ENCODE results near the gene BANP.
"Not testable (repeated sequence)": the region's sequence is repeated elsewhere in the genome, so short reads cannot be mapped to it uniquely, and the experiment has no call there.

The BANP gene, protein sequence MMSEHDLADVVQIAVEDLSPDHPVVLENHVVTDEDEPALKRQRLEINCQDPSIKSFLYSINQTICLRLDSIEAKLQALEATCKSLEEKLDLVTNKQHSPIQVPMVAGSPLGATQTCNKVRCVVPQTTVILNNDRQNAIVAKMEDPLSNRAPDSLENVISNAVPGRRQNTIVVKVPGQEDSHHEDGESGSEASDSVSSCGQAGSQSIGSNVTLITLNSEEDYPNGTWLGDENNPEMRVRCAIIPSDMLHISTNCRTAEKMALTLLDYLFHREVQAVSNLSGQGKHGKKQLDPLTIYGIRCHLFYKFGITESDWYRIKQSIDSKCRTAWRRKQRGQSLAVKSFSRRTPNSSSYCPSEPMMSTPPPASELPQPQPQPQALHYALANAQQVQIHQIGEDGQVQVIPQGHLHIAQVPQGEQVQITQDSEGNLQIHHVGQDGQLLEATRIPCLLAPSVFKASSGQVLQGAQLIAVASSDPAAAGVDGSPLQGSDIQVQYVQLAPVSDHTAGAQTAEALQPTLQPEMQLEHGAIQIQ

DNA sequence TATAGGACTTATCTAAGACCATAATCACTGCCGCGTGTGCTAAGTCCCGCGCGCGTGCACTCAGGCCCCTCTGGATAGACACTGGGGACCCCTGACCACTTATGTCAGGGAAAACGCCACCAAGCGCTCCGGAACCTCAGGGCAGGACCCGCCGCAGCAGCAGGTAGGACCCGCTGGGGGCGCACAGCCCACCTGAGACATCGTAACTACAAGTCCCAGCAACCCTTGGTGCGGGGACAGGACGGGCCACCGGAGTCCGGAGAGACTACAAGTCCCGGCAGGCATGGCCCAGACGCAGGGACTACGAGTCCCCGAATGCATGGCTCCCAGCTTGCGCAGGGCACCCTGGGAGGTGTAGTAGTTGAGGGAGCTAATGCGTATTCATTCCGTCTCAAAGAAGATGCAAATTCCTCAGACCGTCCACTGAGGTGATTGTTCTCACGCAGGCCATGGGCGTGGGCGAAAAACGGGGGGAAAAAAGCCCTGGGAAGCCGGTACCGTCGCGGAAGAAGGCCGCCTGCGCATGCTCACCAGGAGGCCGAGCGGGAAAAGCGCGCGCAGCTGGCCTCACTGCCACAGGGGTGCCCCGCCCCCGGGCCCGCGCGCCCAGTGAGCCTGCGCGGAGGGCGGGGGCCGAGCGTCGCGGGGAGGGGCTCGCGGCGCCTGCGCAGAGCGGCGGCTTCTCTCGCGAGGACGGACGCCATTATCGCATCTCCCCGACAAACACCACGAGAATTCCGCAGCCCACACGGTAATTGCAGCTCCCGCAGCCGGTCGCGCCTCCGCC is at the start of gene BANP:
TSS of gene BANP (plus strand) at position 670 of the 787 bp plus-strand sequence. CDS start 23,682 bp downstream, outside the sequence.
- Histone ChIP-seq H3K4me3 (ENCODE audit: severe bottlenecking) (peak within 1 kb of the TSS; percentile 50), H3K27me3 (ENCODE audit: insufficient read depth, poor library complexity, severe bottlenecking) (no peaks in the 10 kb centered on the region), H3K27ac (ENCODE audit: poor library complexity, severe bottlenecking) (peak within 1 kb of the TSS; percentile 81), H3K36me3 (ENCODE audit: low read depth) (peaks cover 30% of the 10 kb centered on the region), H3K9me3 (ENCODE audit: severe bottlenecking) (no peaks in the 10 kb centered on the region), H3K4me1 (ENCODE audit: insufficient read depth, poor library complexity, severe bottlenecking) (peaks cover 6% of the 10 kb centered on the region)
- DNase-seq (ENCODE audit: low spot score) (peak; percentile 100), ATAC-seq (ENCODE audit: low read depth) (peak; percentile 98)
- TF ChIP-seq, protein P1, sequence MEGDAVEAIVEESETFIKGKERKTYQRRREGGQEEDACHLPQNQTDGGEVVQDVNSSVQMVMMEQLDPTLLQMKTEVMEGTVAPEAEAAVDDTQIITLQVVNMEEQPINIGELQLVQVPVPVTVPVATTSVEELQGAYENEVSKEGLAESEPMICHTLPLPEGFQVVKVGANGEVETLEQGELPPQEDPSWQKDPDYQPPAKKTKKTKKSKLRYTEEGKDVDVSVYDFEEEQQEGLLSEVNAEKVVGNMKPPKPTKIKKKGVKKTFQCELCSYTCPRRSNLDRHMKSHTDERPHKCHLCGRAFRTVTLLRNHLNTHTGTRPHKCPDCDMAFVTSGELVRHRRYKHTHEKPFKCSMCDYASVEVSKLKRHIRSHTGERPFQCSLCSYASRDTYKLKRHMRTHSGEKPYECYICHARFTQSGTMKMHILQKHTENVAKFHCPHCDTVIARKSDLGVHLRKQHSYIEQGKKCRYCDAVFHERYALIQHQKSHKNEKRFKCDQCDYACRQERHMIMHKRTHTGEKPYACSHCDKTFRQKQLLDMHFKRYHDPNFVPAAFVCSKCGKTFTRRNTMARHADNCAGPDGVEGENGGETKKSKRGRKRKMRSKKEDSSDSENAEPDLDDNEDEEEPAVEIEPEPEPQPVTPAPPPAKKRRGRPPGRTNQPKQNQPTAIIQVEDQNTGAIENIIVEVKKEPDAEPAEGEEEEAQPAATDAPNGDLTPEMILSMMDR (IDR thresholded peaks at IDR 0.05; ENCODE audit: poor library complexity, severe bottlenecking): peak; percentile 23

DNA sequence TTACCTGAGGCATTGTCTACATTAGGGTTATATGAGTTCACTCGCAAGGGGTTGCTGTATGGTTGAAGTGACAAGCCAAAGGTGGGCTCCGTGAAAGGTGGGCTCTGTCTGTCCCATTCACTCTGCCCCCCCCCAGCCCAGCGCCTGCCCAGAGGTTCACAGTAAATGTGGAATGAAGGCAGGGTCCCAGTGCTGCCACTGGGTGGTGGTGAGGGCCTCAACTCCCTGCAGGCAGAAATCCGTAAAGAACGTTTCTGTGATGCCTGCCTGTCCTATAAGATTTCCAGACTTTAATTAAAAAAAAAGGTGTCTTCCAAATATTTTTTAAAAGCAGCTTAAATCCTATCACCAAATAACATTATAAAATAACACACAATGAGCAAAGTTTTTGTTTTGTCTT is 46.3 kb upstream of the BANP start:
- H3K4me1 ChIP-seq (ENCODE audit: insufficient read depth, poor library complexity, severe bottlenecking); H3K36me3 ChIP-seq (ENCODE audit: low read depth); ATAC-seq (ENCODE audit: low read depth); H3K9me3 ChIP-seq (ENCODE audit: severe bottlenecking); H3K27me3 ChIP-seq (ENCODE audit: insufficient read depth, poor library complexity, severe bottlenecking); H3K27ac ChIP-seq (ENCODE audit: poor library complexity, severe bottlenecking); H3K4me3 ChIP-seq (ENCODE audit: severe bottlenecking); DNase-seq (ENCODE audit: low spot score): not testable (repeated sequence)

DNA sequence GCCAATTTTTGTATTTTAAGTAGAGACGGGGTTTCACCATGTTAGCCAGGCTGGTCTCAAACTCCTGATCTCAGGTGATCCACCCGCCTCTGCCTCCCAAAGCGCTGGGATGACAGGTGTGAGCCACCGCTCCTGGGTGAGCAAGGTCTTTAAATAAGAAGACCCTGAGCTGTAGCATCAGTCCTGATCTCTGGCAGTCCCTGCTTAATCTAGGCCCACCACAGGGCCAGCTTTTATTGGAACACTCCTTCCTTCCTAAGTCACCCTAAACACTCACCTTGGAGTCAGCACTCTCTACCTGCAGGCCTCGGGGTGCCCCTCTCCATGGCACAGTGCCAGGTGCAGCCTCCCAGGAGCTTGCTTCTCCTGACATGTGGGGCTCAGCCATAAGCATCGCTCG is 45.7 kb upstream of the BANP start:
- not testable (repeated sequence) for H3K27ac ChIP-seq (ENCODE audit: poor library complexity, severe bottlenecking); ATAC-seq (ENCODE audit: low read depth); H3K36me3 ChIP-seq (ENCODE audit: low read depth)

DNA sequence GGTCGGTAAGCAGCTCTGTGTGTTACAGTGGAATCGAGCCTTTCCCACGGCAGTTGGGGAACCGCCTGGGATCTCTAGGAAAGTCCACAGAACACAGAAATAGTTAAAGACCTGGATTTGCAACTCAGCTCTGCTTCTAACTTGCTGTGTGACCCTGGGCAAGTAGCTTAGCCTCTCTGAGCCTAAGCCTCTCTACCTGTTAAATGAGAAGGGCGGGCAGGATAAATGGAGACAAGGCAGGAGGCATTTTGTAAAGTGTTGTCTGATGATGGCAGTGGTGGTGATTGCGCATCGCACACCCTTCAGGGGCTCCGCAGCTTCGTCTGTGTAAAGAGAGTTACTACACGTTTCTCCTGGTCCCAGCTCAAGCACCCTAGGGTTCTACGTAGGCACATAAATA is 43.1 kb upstream of the BANP start:
- not testable (repeated sequence) for H3K27me3 ChIP-seq (ENCODE audit: insufficient read depth, poor library complexity, severe bottlenecking); H3K4me1 ChIP-seq (ENCODE audit: insufficient read depth, poor library complexity, severe bottlenecking); DNase-seq (ENCODE audit: low spot score); H3K4me3 ChIP-seq (ENCODE audit: severe bottlenecking); ATAC-seq (ENCODE audit: low read depth); H3K36me3 ChIP-seq (ENCODE audit: low read depth); H3K9me3 ChIP-seq (ENCODE audit: severe bottlenecking); H3K27ac ChIP-seq (ENCODE audit: poor library complexity, severe bottlenecking)

More for the DNA sequence above, 45.7 kb upstream of the BANP start:
- not testable (repeated sequence) for H3K9me3 ChIP-seq (ENCODE audit: severe bottlenecking); H3K4me1 ChIP-seq (ENCODE audit: insufficient read depth, poor library complexity, severe bottlenecking); DNase-seq (ENCODE audit: low spot score); H3K4me3 ChIP-seq (ENCODE audit: severe bottlenecking); H3K27me3 ChIP-seq (ENCODE audit: insufficient read depth, poor library complexity, severe bottlenecking)

DNA sequence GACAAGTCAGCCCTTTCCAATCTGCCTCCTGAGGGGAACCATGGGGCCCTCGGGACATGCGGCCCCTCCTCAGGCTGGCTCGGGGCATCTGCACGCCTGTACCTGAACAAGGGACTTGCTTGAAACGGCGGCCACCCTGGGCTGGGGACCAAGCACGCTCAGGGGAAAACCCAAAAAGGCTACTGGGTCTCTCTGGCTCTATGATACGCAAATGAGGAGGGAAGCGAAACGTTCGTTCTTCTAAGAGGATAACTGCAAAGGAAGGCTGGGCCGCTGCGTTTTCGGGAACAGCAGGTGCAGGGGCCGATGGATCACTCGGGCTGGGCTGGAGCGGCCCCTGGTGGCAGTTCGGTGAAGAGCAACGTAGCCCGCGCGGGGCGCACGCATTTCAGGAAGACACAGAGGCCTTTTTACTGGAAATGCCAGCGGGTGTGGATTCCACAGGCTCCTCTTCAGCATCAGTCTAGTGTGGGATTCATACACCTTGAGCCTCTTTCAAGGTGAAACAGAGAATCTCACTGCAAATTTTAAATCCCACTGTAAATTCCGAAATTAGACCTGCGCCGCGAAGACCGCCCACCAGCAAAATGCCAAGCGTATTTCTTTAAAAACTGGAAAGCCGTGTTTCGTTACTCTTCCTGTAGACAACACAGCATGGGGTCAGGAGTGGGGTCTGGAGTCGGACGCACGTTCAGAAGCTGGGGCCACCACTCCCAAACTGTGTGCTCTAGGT is 41.9 kb upstream of the BANP start:
- peak; percentile 65 for ATAC-seq (ENCODE audit: low read depth)
- H3K9me3 ChIP-seq (ENCODE audit: severe bottlenecking); H3K4me1 ChIP-seq (ENCODE audit: insufficient read depth, poor library complexity, severe bottlenecking); H3K4me3 ChIP-seq (ENCODE audit: severe bottlenecking); H3K27ac ChIP-seq (ENCODE audit: poor library complexity, severe bottlenecking); H3K36me3 ChIP-seq (ENCODE audit: low read depth); H3K27me3 ChIP-seq (ENCODE audit: insufficient read depth, poor library complexity, severe bottlenecking); DNase-seq (ENCODE audit: low spot score): not testable (repeated sequence)
- TF ChIP-seq, protein P1 (IDR thresholded peaks at IDR 0.05; ENCODE audit: poor library complexity, severe bottlenecking): peak; percentile 87

DNA sequence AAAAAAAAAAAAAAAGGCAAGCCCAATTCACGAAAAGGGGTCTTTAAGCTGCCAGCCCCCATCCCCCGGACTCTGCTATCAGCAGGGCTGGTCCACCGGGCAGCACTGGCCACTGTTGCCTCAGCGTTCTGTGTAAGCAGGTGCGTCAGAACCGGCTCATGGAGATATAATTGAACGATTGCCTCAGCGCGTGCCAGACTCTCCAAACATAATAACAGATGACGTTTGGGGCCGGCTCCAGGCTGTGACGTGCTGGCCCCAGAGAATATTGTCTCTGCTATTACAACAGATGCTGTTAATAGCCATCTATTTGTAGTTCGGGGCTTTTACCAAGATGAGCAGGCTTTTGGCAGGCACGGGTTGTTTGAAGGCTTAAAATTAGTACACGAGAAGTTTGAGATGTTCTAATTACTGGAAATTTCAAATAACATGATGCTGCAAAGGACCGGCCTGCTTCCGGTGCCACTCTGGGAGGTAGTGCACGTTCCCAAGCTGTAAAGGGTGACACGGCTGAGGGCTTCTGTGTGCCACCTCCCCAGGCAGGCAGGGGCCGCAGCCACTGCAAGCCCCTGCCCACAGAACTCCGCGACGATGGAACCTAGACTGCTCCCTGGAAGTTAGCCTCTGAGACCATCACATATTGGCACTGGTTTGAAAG is 40.0 kb upstream of the BANP start:
- H3K4me3 ChIP-seq (ENCODE audit: severe bottlenecking); H3K9me3 ChIP-seq (ENCODE audit: severe bottlenecking); H3K27ac ChIP-seq (ENCODE audit: poor library complexity, severe bottlenecking); H3K36me3 ChIP-seq (ENCODE audit: low read depth); H3K27me3 ChIP-seq (ENCODE audit: insufficient read depth, poor library complexity, severe bottlenecking); DNase-seq (ENCODE audit: low spot score); H3K4me1 ChIP-seq (ENCODE audit: insufficient read depth, poor library complexity, severe bottlenecking): not testable (repeated sequence)
- peak; percentile 74 for ATAC-seq (ENCODE audit: low read depth)

DNA sequence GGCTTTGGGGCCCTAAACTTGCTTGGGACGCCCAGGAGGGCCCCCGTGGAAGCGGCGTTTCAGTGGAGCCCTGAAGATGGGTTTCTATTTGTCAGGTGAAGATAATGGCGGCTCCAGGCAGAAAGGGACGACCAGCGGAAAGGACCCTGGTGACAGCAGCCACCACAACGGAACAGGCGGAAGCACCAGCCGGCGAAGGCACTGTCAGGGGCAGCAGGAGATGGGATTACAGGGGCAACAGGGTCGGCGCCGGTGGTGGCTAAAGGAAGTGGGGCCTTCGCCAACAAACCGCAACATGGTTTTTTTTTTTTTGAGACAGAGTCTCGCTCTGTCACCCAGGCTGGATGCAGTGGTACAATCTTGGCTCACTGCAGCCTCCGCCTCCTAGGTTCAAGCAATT is 38.5 kb upstream of the BANP start:
- ATAC-seq (ENCODE audit: low read depth); H3K4me3 ChIP-seq (ENCODE audit: severe bottlenecking); H3K27me3 ChIP-seq (ENCODE audit: insufficient read depth, poor library complexity, severe bottlenecking); H3K9me3 ChIP-seq (ENCODE audit: severe bottlenecking); H3K4me1 ChIP-seq (ENCODE audit: insufficient read depth, poor library complexity, severe bottlenecking); H3K36me3 ChIP-seq (ENCODE audit: low read depth); H3K27ac ChIP-seq (ENCODE audit: poor library complexity, severe bottlenecking); DNase-seq (ENCODE audit: low spot score): not testable (repeated sequence)

DNA sequence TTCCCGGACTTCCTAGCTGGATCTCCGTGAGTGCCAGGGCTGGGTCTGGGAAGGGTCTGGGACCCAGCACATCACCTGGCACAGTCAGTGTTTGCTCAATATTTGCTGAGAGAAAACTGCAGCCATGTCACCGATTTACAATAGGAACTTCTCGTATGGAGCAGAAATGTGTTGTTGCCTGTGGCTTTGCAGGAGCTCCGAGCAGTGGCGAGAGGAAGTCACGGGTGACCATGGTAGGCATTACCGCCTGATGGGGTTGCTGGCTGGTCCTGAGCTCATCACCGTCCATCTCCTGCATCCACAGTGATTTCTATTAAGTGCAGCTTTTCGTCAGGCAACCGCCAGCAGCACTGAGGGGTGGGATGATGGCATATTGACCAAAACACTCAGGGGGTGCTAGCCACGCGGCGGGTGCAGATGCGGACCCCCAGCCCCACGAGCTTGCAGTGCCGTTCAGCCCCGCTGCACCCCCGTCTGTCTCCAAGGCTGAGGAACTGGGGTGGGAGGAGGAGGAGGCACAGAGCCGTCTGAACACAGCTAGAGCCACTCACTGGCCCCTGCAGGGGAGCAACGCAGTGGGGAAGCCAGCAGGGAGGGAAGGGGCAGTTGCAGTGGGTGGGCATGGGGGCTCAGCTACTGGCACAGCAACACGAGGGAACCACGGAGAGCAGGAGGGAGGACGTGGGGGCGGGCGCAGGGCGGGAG is 37.1 kb upstream of the BANP start:
- H3K27ac ChIP-seq (ENCODE audit: poor library complexity, severe bottlenecking); H3K27me3 ChIP-seq (ENCODE audit: insufficient read depth, poor library complexity, severe bottlenecking); H3K9me3 ChIP-seq (ENCODE audit: severe bottlenecking); H3K4me3 ChIP-seq (ENCODE audit: severe bottlenecking); ATAC-seq (ENCODE audit: low read depth); DNase-seq (ENCODE audit: low spot score); H3K4me1 ChIP-seq (ENCODE audit: insufficient read depth, poor library complexity, severe bottlenecking); H3K36me3 ChIP-seq (ENCODE audit: low read depth): not testable (repeated sequence)

Data from RWPE2 (cell line).